NCI-H446 (cell line): ENCODE data around the gene TMEM223.
"Not testable (repeated sequence)": the region's sequence is repeated elsewhere in the genome, so short reads cannot be mapped to it uniquely, and the experiment has no call there.

ENCODE experiments used
- DNase-seq, 2 experiments: peaks; one replicate each; lab custom pipeline; 2025; lab: John Stamatoyannopoulos, UW

The TMEM223 gene

DNA sequence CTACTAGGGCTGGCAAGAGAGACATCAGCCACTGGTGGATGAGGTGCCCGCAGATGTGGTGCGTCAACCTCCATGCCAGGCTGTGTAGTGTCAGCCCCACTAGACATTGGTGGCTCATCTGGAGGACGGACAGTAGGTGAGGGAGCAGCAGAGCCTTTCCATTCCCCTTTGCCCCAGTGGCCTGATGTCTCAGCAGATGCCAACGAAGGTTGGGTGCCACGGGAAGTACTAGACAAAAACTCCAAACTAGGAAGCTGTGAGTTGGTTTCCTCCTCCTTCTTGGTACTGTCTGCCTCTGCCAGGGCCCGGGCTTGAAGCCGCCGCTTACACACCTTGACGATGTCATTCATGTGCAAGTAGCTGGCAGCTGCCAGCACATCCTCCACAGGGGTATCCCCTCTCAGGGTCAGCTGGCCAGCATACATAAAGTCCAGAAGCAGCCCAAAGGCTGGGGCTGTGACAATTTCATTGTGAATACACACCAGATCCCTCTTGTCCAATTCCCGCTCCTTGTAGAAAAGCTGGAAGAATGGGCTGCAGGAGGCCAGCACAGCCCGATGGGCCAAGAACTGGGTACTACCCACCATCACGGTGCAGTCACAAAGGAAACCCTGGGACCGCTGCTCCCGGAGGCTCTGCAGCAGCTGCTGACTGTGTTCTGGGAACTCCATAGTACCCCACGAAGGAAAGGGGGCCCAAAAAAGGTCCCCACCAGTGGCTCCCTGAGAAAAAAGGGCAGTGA, 38.6 kb downstream of the TMEM223 start:
- DNase-seq, result no peak

DNA sequence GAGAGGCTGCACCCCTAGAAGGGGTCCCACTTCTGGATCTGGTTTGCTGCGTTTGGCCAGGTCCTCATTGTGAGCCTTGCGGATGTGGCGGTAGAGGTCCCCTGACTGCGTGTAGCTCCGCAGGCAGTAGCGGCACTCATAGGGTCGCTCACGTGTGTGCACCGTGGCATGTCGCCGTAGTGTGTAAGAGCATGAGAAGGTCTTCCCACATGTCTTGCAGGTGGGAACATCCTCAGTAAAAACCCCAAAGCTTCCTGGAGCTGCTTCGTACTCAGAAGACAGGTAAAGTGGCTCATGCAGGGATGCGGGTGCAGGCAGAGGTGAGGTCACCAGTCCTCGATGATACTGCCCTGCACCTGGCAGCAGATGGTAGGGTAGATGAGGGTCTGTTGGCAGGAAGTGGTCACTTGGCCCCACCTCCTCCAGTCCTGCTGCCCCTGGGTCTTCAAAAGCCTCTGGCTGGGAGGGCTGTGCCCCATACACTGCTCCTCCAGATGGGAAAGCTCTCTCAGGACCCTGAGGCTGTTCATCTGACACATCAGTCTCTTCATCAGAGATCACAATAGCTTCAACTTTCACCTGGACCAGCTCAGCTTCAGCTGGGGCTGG, 39.5 kb downstream of the TMEM223 start:
- no peak for DNase-seq

DNA sequence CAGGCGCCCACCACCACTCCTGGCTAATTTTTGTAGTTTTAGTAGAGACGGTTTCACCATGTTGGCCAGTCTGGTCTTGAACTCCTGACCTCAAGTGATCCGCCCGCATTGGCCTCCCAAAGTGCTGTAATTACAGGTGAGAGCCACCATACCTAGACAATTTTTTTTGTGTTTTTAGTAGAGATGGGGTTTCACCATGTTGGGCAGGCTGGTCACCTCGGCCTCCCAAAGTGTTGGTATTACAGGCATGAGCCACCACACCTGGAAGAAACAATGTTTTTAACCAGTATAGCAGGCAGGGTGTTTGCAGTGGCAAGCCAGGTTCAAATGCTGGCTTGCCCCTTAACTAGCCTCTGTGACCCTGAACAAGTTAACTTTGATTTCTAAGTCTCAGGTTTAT, 41.9 kb downstream of the TMEM223 start:
- not testable (repeated sequence) for DNase-seq

DNA sequence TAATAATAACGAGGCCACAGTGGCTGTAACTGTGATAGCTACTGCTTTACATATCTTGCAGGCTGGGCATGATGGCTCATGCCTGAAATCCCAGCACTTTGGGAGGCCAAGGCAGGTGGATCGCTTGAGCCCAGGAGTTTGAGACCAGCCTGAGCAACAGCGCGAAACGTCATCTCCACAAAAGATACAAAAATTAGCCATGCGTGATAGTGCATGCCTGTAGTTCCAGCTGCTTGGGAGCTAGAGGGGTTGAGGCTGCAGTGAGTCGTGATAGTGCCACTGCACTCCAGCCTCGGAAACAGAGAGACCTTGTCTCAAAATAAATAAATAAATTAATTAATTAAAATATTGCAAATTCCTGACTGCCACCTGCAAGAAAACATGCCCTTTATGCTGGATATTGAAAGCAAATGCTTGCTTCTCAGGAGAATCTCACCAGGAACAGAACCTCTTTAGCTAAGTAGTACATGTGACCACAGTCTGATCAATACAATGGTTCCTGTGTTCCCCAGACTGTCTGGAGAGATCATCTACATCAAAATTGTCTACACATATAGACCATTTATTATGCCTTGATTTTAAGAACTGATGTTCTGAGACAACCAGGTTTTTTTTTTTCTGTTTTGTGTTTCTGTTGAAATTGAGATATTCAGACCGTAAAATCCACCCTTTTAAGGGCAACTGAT, 44.2 kb downstream of the TMEM223 start:
- no peak for DNase-seq
